ENCODE measurements around the gene ADAM12. TPM values are rescaled to one million over a fixed set of nuclear protein-coding genes. Genes with fewer than 3 reads are reported as not detected.

Gene ADAM12
- total and polyA plus RNA-seq, 10 of the 15 experiments (the other 5 are each of a cell fraction or from before 2014, with no cell fraction given) = under 0.01 to 0.62 (median 0.04) TPM; not detected in 5

GRCh38 chr10:126017961-126018560 lies 370.2 kb downstream of the ADAM12 start:
- H4K20me1 ChIP-seq (ENCODE audit: control insufficient read depth, insufficient read depth) = no peaks in the 10 kb centered on the region
- no peak overlapping the region for H2AFZ ChIP-seq (ENCODE audit: control insufficient read depth, low read depth, low read length)
- SMC1A ChIA-PET (ENCODE audit: uncharacterized antibody, unreplicated experiment) = no interaction called here
- POLR2A ChIA-PET = no interaction called here
- H3K79me2 ChIP-seq (ENCODE audit: control insufficient read depth, insufficient read depth, low read length) = no peaks in the 10 kb centered on the region
- no peak for ATAC-seq
- FAIRE-seq = no peak
- H3K27ac ChIP-seq (ENCODE audit: control insufficient read depth, insufficient read depth) = no peak overlapping the region
- TF ChIP-seq EZH2 (IDR thresholded peaks at IDR 0.05; ENCODE audit: borderline replicate concordance, control insufficient read depth, low read depth, low read length) (no peak), POU2F2 (IDR thresholded peaks at IDR 0.05; ENCODE audit: borderline replicate concordance, low read depth, low read length) (no peak), BCL3 (IDR thresholded peaks at IDR 0.05; ENCODE audit: borderline replicate concordance, insufficient read depth, low read depth, low read length, poor library complexity, severe bottlenecking) (no peak), TCF12 (IDR thresholded peaks at IDR 0.05; ENCODE audit: low read depth, low read length) (no peak), RBBP5 (conservative IDR thresholded peaks at IDR 0.05) (no peak), SIN3A (IDR thresholded peaks at IDR 0.05; ENCODE audit: low read depth, low read length) (no peak), IRF5 (IDR thresholded peaks at IDR 0.05; ENCODE audit: borderline replicate concordance) (no peak), DPF2 (IDR thresholded peaks at IDR 0.05) (no peak), CEBPZ (IDR thresholded peaks at IDR 0.05; ENCODE audit: low read depth, low read length) (no peak), E2F4 (IDR thresholded peaks at IDR 0.05; ENCODE audit: low read depth, low read length) (no peak), NFIC (IDR thresholded peaks at IDR 0.05; ENCODE audit: low read depth, low read length) (no peak), CHD4 (IDR thresholded peaks at IDR 0.05) (no peak), IKZF2 (IDR thresholded peaks at IDR 0.05) (no peak), RELA (IDR thresholded peaks at IDR 0.05; ENCODE audit: borderline replicate concordance, partially characterized antibody) (no peak), SPI1 (IDR thresholded peaks at IDR 0.05; ENCODE audit: borderline replicate concordance, insufficient read depth, low read depth, low read length) (no peak), POLR2A (IDR thresholded peaks at IDR 0.05; ENCODE audit: low read depth, low read length) (no peak)
- BruUV-seq (replicated peaks) = no TSS peak
- RAD21 ChIA-PET (ENCODE audit: unreplicated experiment) = no interaction called here
- H3K9ac ChIP-seq (ENCODE audit: control insufficient read depth, insufficient read depth, low read length) = no peak overlapping the region
- no peaks in the 10 kb centered on the region for H3K9me3 ChIP-seq (replicated peaks; ENCODE audit: control insufficient read depth, insufficient read depth, low read length)
- 17% methylated on average over 2 of the region's 2 CpGs for WGBS (ENCODE audit: insufficient coverage, insufficient replicate concordance, low lambda C conversion rate, missing lambda C conversion rate)
- H3K4me1 ChIP-seq (ENCODE audit: control insufficient read depth, insufficient read depth, low read length) = no peaks in the 10 kb centered on the region; the same call in 1 of the 2 replicates
- H3K4me2 ChIP-seq (ENCODE audit: control insufficient read depth, insufficient read depth) = no peak overlapping the region
- H3K36me3 ChIP-seq (ENCODE audit: control insufficient read depth in 2 of 2, insufficient read depth in 2 of 2, low read length in 1 of 2) = no peaks in the 10 kb centered on the region
- no peak for DNase-seq (ENCODE audit: low read depth, low spot score)
- in situ Hi-C loops (cut with MboI) = no loop called here
- intact Hi-C loops (cut with micrococcal nuclease; ENCODE audit: unreplicated experiment) = no loop called here
- CTCF ChIA-PET = no interaction called here
- H3K4me3 ChIP-seq = no peak overlapping the region
- H3K27me3 ChIP-seq (replicated peaks in 1 of 2; ENCODE audit: control insufficient read depth in 2 of 2, insufficient read depth in 2 of 2, low read length in 1 of 2) = no peaks in the 10 kb centered on the region

All from GM12878 (cell line).